Measurements from ENCODE around the gene PGC.

The PGC gene

DNA sequence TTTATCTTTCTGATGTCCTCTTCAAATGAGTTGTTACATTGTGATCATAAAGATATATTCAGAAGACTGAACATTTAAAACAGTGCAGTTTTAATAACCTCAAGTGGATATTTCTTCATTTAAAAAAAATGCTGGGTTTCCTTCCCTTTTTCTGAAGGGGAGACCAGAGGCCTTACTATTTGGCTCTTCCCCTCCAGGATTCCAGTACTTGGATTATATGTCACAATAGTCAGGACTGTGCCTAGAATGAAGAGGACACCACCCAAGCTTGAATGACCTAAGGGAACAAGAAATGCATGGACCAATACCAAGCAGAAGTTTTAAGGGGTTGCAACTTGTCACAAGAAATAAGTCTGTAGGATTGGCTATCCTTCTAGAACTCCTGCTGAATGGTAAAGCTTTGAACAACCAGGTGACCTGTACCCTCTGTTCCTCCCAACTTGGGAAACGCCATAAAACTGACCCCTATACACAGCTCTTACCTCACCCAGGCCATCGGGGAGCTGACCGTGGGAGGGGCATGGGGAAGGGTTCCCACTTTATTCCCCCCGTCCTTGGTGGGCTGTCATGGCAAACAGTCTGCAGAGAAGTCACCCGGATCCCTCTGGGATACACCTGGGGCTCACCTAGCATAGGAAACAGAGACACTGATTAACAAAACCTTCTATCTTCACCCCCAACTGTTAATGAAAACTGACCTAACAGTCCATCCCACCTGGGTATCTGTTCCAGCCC is 30.5 kb upstream of the PGC start:
- peaks cover 3 to 38% (median 31%) of the 10 kb centered on the region in 5 donors for H3K36me3 ChIP-seq (ENCODE audit: control insufficient read depth in 5 of 5, insufficient read depth in 5 of 5, low read length in 5 of 5)
- H3K9me3 ChIP-seq (ENCODE audit: control insufficient read depth in 5 of 5, low read length in 5 of 5) = no peaks in the 10 kb centered on the region
- H3K9ac ChIP-seq (ENCODE audit: low read length in 5 of 5) = peak overlapping the region in 2 of 5 donors; percentile 18 to 47
- no peak overlapping the region for H3K27ac ChIP-seq (ENCODE audit: low read depth, low read length)
- no peak overlapping the region for H3K4me3 ChIP-seq (ENCODE audit: low read depth in 1 of 5, low read length in 5 of 5)
- H3K27me3 ChIP-seq (ENCODE audit: control insufficient read depth in 5 of 5, insufficient read depth in 4 of 5, low read length in 5 of 5) = no peaks in the 10 kb centered on the region
- H3K4me1 ChIP-seq (ENCODE audit: control insufficient read depth in 5 of 5, insufficient read depth in 5 of 5, low read length in 5 of 5) = peaks cover 9 to 35% (median 30%) of the 10 kb centered on the region in 5 donors

DNA sequence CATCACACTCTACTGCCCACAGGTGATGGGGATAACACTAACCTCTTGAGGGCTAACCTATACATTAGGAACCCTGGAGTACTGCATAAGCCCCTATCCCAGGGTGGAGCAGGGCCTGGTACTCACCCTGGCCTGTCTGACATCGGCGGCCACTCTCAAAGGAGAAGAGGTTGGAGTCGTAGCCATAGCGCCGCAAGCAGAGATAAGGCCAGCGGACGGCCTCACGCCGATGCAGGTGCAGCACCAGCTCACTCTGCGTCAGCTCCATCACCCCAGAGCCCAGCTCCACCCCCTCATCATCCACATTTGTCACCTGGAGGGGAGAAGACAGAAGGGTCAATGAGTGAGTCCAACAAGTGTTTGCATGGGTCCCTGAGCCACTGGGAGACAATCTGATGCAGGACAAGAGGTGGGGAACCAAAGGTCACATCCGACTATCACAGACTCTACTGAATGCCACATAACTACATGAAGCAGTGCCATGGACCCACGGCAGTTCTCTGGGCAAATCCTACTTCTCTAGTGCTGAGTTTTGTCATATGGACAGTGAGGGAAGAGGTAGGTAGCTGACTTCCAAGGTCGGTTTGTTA is 28.2 kb upstream of the PGC start:
- Histone ChIP-seq H3K4me1 (ENCODE audit: control insufficient read depth in 5 of 5, insufficient read depth in 5 of 5, low read length in 5 of 5) (peaks cover 7 to 22% (median 16%) of the 10 kb centered on the region in 5 donors), H3K9ac (ENCODE audit: low read length in 5 of 5) (no peak overlapping the region), H3K36me3 (ENCODE audit: control insufficient read depth in 5 of 5, insufficient read depth in 5 of 5, low read length in 5 of 5) (peaks cover 3 to 61% (median 54%) of the 10 kb centered on the region in 5 donors), H3K4me3 (ENCODE audit: low read depth in 1 of 5, low read length in 5 of 5) (no peak overlapping the region), H3K27me3 (ENCODE audit: control insufficient read depth in 5 of 5, insufficient read depth in 4 of 5, low read length in 5 of 5) (no peaks in the 10 kb centered on the region), H3K9me3 (ENCODE audit: control insufficient read depth in 5 of 5, low read length in 5 of 5) (no peaks in the 10 kb centered on the region), H3K27ac (ENCODE audit: low read depth, low read length) (no peak overlapping the region)

DNA sequence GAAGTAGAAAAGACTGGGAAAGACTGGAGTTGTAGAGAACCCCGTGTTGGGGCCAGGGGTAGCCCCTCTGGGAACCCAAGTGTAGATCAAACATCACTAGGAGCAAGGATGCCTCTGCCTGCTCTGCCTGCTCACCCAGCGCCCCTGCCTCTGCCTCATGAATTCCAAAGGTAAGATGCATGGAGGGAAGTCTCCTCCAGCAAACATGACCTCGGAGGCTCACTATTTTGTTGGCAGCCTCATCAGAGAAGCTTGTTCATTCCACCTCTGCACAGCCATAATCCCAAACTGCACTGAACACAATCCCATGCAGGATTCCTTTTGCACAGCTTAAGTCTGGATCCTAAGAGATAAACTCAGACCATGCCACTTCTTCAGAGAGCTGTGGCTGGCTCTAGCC is 27.6 kb upstream of the PGC start:
- no peak overlapping the region for H3K9ac ChIP-seq (ENCODE audit: low read length in 5 of 5)
- no peaks in the 10 kb centered on the region for H3K27me3 ChIP-seq (ENCODE audit: control insufficient read depth in 5 of 5, insufficient read depth in 4 of 5, low read length in 5 of 5)
- no peaks in the 10 kb centered on the region for H3K9me3 ChIP-seq (ENCODE audit: control insufficient read depth in 5 of 5, low read length in 5 of 5)
- no peak overlapping the region for H3K27ac ChIP-seq (ENCODE audit: low read depth, low read length)
- H3K36me3 ChIP-seq (ENCODE audit: control insufficient read depth in 5 of 5, insufficient read depth in 5 of 5, low read length in 5 of 5) = peaks cover 3 to 65% (median 56%) of the 10 kb centered on the region in 5 donors
- H3K4me1 ChIP-seq (ENCODE audit: control insufficient read depth in 5 of 5, insufficient read depth in 5 of 5, low read length in 5 of 5) = peaks cover 7 to 22% (median 16%) of the 10 kb centered on the region in 5 donors
- H3K4me3 ChIP-seq (ENCODE audit: low read depth in 1 of 5, low read length in 5 of 5) = no peak overlapping the region

DNA sequence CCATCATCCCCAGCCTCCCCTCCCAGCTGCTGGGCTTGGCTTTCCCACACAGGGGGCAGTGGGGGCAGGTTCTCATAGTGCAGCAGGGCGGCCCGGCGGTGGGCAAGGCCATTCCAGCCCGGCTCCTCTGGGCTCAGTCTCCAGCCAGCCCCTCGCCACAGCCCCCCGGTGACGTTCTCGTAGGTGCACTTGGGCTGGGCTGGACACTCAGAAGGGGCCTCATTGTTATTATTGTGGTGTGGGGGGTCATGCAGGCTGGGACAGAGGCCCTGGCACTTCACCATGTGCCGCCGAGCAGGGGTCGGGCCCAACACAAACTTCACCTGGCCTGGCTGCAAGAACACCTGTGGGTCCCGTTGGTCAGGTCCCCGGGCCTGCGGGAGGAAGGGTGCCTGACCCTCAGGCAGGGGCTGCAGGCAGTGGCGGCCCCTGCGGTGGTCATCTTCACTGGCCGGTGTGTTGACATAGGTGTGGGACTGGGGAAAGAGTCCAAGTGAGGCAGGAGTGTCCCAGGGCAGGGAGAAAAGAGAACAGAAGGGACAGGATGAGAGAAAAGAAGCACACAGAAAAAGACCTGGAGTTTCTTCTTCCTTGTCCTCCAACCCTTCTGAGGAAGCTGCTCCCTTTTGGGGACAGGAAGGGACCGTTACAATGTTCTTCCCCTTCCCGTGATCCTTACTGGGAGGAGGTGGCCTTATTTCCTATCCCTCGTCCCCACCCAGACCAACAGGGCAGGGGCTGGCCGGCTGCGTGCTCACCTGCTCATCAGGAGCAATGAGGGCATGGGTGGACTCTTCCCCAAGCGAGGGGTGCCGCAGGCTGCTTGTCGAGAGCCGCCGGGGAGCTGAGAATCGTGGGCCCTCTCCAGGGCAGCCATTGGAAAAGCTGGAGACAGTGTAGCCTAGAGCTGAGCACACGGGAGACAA is 24.1 kb upstream of the PGC start:
- Histone ChIP-seq H3K9ac (ENCODE audit: low read length in 5 of 5) (no peak overlapping the region), H3K9me3 (ENCODE audit: control insufficient read depth in 5 of 5, low read length in 5 of 5) (no peaks in the 10 kb centered on the region), H3K4me1 (ENCODE audit: control insufficient read depth in 5 of 5, insufficient read depth in 5 of 5, low read length in 5 of 5) (peaks cover 0 to 13% (median 11%) of the 10 kb centered on the region in 5 donors), H3K27me3 (ENCODE audit: control insufficient read depth in 5 of 5, insufficient read depth in 4 of 5, low read length in 5 of 5) (no peaks in the 10 kb centered on the region), H3K4me3 (ENCODE audit: low read depth in 1 of 5, low read length in 5 of 5) (no peak overlapping the region), H3K27ac (ENCODE audit: low read depth, low read length) (no peak overlapping the region), H3K36me3 (ENCODE audit: control insufficient read depth in 5 of 5, insufficient read depth in 5 of 5, low read length in 5 of 5) (peaks cover 0 to 63% (median 52%) of the 10 kb centered on the region in 5 donors)

DNA sequence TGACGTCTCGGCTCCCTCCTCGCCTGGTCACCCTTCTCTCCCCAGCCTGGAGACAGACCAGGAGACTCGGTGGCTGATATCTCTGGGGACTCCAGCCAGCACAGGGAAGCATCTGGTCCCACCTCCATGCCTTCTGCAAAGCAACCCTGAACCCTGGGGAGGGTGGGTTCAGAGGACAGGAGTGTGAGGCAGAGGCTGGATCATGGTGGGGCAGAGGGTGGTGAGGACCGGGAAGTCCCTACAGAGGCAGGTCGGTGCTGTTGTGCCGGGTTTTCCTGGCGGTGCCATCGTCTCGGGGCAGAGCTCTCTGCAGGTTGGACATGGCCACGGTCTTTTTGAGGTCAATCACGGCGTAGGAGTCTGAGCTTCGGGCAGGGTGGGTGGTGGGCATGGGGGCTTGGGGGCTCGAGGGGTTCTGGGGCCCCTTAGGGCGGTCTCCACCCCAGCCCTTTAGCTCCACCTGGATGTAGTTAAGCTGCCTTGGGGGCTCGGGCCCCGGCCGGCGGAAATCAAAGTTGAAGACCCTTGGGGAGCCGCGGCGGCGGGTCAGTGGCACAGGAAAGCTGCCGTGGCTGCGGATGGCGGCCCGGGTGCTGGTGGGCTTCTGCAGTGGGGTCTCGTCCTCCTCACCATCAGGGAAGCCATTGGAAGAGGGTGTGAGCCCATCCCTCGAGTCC is 23.3 kb upstream of the PGC start:
- no peaks in the 10 kb centered on the region for H3K27me3 ChIP-seq (ENCODE audit: control insufficient read depth in 5 of 5, insufficient read depth in 4 of 5, low read length in 5 of 5)
- no peak overlapping the region for H3K27ac ChIP-seq (ENCODE audit: low read depth, low read length)
- no peaks in the 10 kb centered on the region for H3K9me3 ChIP-seq (ENCODE audit: control insufficient read depth in 5 of 5, low read length in 5 of 5)
- no peak overlapping the region for H3K4me3 ChIP-seq (ENCODE audit: low read depth in 1 of 5, low read length in 5 of 5)
- H3K4me1 ChIP-seq (ENCODE audit: control insufficient read depth in 5 of 5, insufficient read depth in 5 of 5, low read length in 5 of 5) = peaks cover 0 to 16% (median 12%) of the 10 kb centered on the region in 5 donors
- H3K9ac ChIP-seq (ENCODE audit: low read length in 5 of 5) = no peak overlapping the region
- H3K36me3 ChIP-seq (ENCODE audit: control insufficient read depth in 5 of 5, insufficient read depth in 5 of 5, low read length in 5 of 5) = peaks cover 0 to 57% (median 50%) of the 10 kb centered on the region in 5 donors

DNA sequence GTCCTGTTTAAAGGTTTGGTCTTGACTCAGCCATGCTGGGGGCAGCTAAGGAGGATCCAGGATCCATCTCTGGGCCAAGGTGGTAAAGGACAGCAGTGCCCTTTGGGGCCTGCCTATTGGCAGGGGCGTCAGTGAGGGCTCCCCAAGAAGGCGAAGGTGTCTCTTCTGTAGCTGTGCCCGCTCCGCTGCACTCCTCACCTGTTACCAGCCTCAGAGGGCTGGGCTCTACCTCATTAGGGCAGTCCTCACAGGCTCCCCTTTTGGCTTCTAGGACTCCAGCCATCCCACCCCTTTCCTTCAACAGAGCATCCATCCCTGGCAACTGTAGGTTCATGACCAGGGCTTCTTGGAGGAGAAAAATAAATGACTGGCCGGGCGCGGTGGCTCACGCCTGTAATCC is 22.2 kb upstream of the PGC start:
- peaks cover 0 to 16% (median 12%) of the 10 kb centered on the region in 5 donors for H3K4me1 ChIP-seq (ENCODE audit: control insufficient read depth in 5 of 5, insufficient read depth in 5 of 5, low read length in 5 of 5)
- peaks cover 0 to 46% (median 39%) of the 10 kb centered on the region in 5 donors for H3K36me3 ChIP-seq (ENCODE audit: control insufficient read depth in 5 of 5, insufficient read depth in 5 of 5, low read length in 5 of 5)
- H3K9me3 ChIP-seq (ENCODE audit: control insufficient read depth in 5 of 5, low read length in 5 of 5) = no peaks in the 10 kb centered on the region
- H3K9ac ChIP-seq (ENCODE audit: low read length in 5 of 5) = no peak overlapping the region
- no peak overlapping the region for H3K27ac ChIP-seq (ENCODE audit: low read depth, low read length)
- H3K4me3 ChIP-seq (ENCODE audit: low read depth in 1 of 5, low read length in 5 of 5) = no peak overlapping the region
- H3K27me3 ChIP-seq (ENCODE audit: control insufficient read depth in 5 of 5, insufficient read depth in 4 of 5, low read length in 5 of 5) = no peaks in the 10 kb centered on the region

DNA sequence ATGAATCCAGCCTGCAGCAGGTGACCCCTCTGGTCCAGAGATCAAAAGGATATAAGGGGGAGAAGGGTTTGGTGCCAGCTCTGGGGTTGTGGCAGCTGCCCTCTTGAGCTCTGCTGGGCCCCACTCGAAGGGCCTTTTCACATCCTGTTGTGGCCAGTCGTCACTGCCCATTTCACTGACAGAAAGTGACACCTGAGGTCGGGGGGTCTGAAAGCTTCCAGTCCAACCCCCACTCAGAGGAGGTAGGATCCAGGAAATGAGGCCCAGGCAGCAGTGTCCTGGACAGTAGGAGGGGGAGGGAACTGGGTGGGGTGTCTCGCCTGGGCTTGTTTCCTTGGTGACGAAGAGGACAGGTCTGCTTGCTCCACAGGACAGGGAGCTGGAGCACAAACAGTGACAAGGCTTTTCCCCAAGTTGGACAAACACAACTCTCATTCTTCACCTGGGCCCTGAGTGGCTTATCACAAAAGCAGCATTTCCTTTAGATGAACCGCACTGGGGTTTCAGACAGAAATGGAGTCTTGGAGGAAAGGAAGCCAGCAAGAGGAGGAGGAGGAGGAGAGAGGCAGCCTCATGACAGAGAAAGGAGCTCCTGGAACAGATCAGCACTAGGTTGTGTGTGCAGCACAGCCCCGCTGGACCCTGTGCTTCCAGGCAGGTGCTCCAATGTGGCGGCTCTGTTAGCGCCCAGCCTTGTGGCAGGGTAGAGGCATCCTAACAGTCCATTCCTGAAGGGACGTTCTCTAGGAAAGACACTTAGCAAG is 21.5 kb upstream of the PGC start:
- H3K4me1 ChIP-seq (ENCODE audit: control insufficient read depth in 5 of 5, insufficient read depth in 5 of 5, low read length in 5 of 5) = peaks cover 0 to 16% (median 12%) of the 10 kb centered on the region in 5 donors

DNA sequence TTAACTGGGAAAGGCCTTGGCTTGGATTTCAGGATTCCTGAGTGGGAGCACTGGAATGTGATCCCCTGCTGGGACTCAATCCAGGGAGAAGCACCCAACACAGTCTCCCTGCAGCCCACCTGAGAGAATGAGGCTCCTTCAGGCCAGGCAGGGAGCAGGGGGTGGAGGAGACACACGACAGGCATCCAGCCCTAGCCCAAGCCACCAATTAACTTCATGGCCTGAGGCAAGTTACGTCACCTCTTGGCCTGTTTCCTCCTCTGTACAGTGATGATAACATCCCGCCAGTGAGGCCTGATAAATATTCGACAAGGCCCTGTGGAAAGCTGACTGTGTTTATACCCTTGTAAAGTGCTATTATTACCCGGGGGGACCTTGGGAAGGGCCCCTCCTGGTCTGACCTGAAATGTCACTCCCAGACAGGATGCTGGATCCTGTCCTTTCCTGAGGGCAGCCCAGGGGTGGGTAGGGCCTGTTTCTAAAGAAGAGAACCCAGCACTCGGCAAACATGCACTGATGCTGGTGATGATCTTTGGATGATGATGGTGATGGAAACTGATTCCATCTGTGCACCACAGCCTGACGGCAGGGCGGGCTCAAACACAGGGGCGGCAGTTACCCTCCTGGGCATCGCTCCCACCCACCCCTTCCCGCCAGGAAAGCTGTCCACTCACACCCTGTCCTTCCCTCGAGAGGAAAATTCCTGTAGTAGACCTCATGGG is 20.1 kb upstream of the PGC start:
- Histone ChIP-seq H3K4me3 (ENCODE audit: low read depth in 1 of 5, low read length in 5 of 5) (no peak overlapping the region), H3K9ac (ENCODE audit: low read length in 5 of 5) (peak overlapping the region in 2 of 5 donors; percentile 16 to 17), H3K36me3 (ENCODE audit: control insufficient read depth in 5 of 5, insufficient read depth in 5 of 5, low read length in 5 of 5) (peaks cover 0 to 30% (median 24%) of the 10 kb centered on the region in 5 donors), H3K4me1 (ENCODE audit: control insufficient read depth in 5 of 5, insufficient read depth in 5 of 5, low read length in 5 of 5) (peaks cover 0 to 16% (median 12%) of the 10 kb centered on the region in 5 donors), H3K9me3 (ENCODE audit: control insufficient read depth in 5 of 5, low read length in 5 of 5) (no peaks in the 10 kb centered on the region), H3K27ac (ENCODE audit: low read depth, low read length) (no peak overlapping the region), H3K27me3 (ENCODE audit: control insufficient read depth in 5 of 5, insufficient read depth in 4 of 5, low read length in 5 of 5) (no peaks in the 10 kb centered on the region)

More for the DNA sequence above, 21.5 kb upstream of the PGC start:
- Histone ChIP-seq H3K4me3 (ENCODE audit: low read depth in 1 of 5, low read length in 5 of 5) (no peak overlapping the region), H3K9ac (ENCODE audit: low read length in 5 of 5) (peak overlapping the region in 1 of 5 donors; percentile 35), H3K9me3 (ENCODE audit: control insufficient read depth in 5 of 5, low read length in 5 of 5) (no peaks in the 10 kb centered on the region), H3K27ac (ENCODE audit: low read depth, low read length) (no peak overlapping the region), H3K36me3 (ENCODE audit: control insufficient read depth in 5 of 5, insufficient read depth in 5 of 5, low read length in 5 of 5) (peaks cover 0 to 41% (median 35%) of the 10 kb centered on the region in 5 donors), H3K27me3 (ENCODE audit: control insufficient read depth in 5 of 5, insufficient read depth in 4 of 5, low read length in 5 of 5) (no peaks in the 10 kb centered on the region)

All from subcutaneous abdominal adipose tissue (tissue), 5 donors.